ENCODE results near the gene ADGRF5. TPM values are rescaled to one million over a fixed set of nuclear protein-coding genes. Genes with fewer than 3 reads are reported as not detected.
A peak's percentile ranks its signal among the peaks of the same experiment; 100 is the strongest.

Gene ADGRF5
- total and polyA plus RNA-seq, 2 donors (not counting 3 experiments of a cell fraction or from before 2014, with no cell fraction given) = 26.3 to 50.0 TPM

- Histone ChIP-seq H3K9me3 (replicated peaks; ENCODE audit: control insufficient read depth, insufficient read depth, low read length) (no peaks in the 10 kb centered on the region), H3K4me1 (ENCODE audit: control insufficient read depth, extremely low read depth, insufficient read depth, low read length) (no peaks in the 10 kb centered on the region), H2AFZ (ENCODE audit: low read depth, low read length) (no peak overlapping the region), H3K27ac (ENCODE audit: insufficient read depth, low read depth, low read length) (no peak overlapping the region), H3K9me1 (replicated peaks; ENCODE audit: control insufficient read depth, extremely low read depth, insufficient read depth, low read length) (no peaks in the 10 kb centered on the region), H3K79me2 (ENCODE audit: control insufficient read depth, insufficient read depth, low read length) (no peaks in the 10 kb centered on the region), H4K20me1 (replicated peaks; ENCODE audit: control insufficient read depth, extremely low read depth, insufficient read depth, low read length) (no peaks in the 10 kb centered on the region), H3K27me3 (ENCODE audit: control insufficient read depth in 2 of 2, insufficient read depth in 2 of 2, low read length in 2 of 2) (peaks cover 5 to 12% of the 10 kb centered on the region in 2 experiments), H3K4me3 (replicated peaks in 1 of 3; ENCODE audit: insufficient read depth in 1 of 3, low read depth in 1 of 3, low read length in 3 of 3) (no peak overlapping the region), H3K36me3 (ENCODE audit: control insufficient read depth in 2 of 2, extremely low read depth in 1 of 2, insufficient read depth in 2 of 2, low read length in 2 of 2) (no peaks in the 10 kb centered on the region), H3K9ac (replicated peaks; ENCODE audit: extremely low read depth, insufficient read depth, low read length) (no peak overlapping the region), H3K4me2 (ENCODE audit: insufficient read depth, low read length) (no peak overlapping the region)
- FAIRE-seq (no peak), DNase-seq (ENCODE audit: low read depth, low spot score) (peak; percentile 38)
- TF ChIP-seq POLR2AphosphoS5 (IDR thresholded peaks at IDR 0.05; ENCODE audit: insufficient read depth, low read depth, low read length) (no peak), POLR2A (IDR thresholded peaks at IDR 0.05; ENCODE audit: low read depth, low read length) (no peak), GATA2 (IDR thresholded peaks at IDR 0.05; ENCODE audit: insufficient read depth, insufficient read length, low read depth, low read length) (no peak), JUN (IDR thresholded peaks at IDR 0.05; ENCODE audit: borderline replicate concordance, insufficient read depth, insufficient read length, low read depth) (no peak), MYC (IDR thresholded peaks at IDR 0.05; ENCODE audit: low read depth, low read length) (no peak), MAX (IDR thresholded peaks at IDR 0.05; ENCODE audit: insufficient read depth, insufficient read length) (no peak), EZH2 (IDR thresholded peaks at IDR 0.05; ENCODE audit: borderline replicate concordance, low read depth, low read length, severe bottlenecking) (no peak), FOS (IDR thresholded peaks at IDR 0.05; ENCODE audit: borderline replicate concordance, insufficient read depth, low read length) (no peak), CTCF (IDR thresholded peaks at IDR 0.05; ENCODE audit: extremely low read depth in 1 of 2, insufficient read depth in 1 of 2, low read depth in 1 of 2, low read length in 2 of 2) (no peak)
- intact Hi-C loops (cut with micrococcal nuclease) = no loop called here
- ChIA-PET CTCF (interaction anchor here (0.6 to 1.5 kb wide), 3 partner anchors 15 to 29 kb away, joined by 3 to 5 read pairs (median 3); no protein-coding TSS in a partner anchor), POLR2A (no interaction called here)
- dilution Hi-C loops (cut with MboI; ENCODE audit: extremely low pct_ligation_motif_present, low sequenced_read_pairs) = no loop called here
- no TSS peak for BruUV-seq (replicated peaks)
Measured at GRCh38 chr6:46963626-46964025, 41.9 kb upstream of the ADGRF5 start.
